ENCODE measurements around the gene AP3S1. TPM values are rescaled to one million over a fixed set of nuclear protein-coding genes. Genes with fewer than 3 reads are reported as not detected.

AP3S1 gene
- total RNA-seq (2022), result 94.6 and 102 TPM in 2 replicates
- Bru-seq, nascent RNA, result percentile 85 among the genes with signal in this experiment
- percentile 71 among the genes with signal in this experiment for BruChase-seq, experiment 1, labeled RNA remaining after a 6-hour chase
- BruChase-seq, experiment 2, labeled RNA remaining after a 2-hour chase, result percentile 87 among the genes with signal in this experiment
- long read RNA-seq, transcript AP3S1-201 (6 exons, 1,730 nt), result major isoform, 167 of 223 reads
- long read RNA-seq, partial matches to known transcripts, result 1 of 223 reads
- long read RNA-seq, other reads (novel, unspliced or antisense), result 53 of 223 reads

- Mint-ChIP-seq H3K27me3 (ENCODE audit: insufficient read depth, unreplicated experiment) (no peaks in the 10 kb centered on the region), H3K4me1 (ENCODE audit: insufficient read depth, unreplicated experiment) (peaks cover 25% of the 10 kb centered on the region), H3K4me3 (ENCODE audit: unreplicated experiment) (peak within 1 kb of the TSS; percentile 77), H3K9me3 (ENCODE audit: unreplicated experiment) (no peaks in the 10 kb centered on the region), H3K27ac (ENCODE audit: low read depth, unreplicated experiment) (peak within 1 kb of the TSS; percentile 97), H3K36me3 (ENCODE audit: insufficient read depth, unreplicated experiment) (peaks cover 30% of the 10 kb centered on the region)
- no TSS peak for BruUV-seq (replicated peaks)
- no peak for TF ChIP-seq CTCF (IDR thresholded peaks at IDR 0.05; ENCODE audit: unreplicated experiment)
- ChIA-PET CTCF (interaction anchor here (0.6 to 3.1 kb wide), 4 partner anchors 69 to 227 kb away, joined by 3 to 36 read pairs (median 12); no protein-coding TSS in a partner anchor), POLR2A (interaction anchor here (0.6 to 4.2 kb wide), 23 partner anchors 8 to 672 kb away, joined by 3 to 40 read pairs (median 4); partner anchors contain the start of genes ARL14EPL, COMMD10, FEM1C and TMED7)
- DNase-seq (ENCODE audit: unreplicated experiment), result peak; percentile 94
- intact Hi-C loops (cut with micrococcal nuclease), result loop anchor here (1.0 kb wide), 1 partner anchor 223 kb away; no protein-coding TSS in a partner anchor
These were observed at the start of gene AP3S1, which contains the start of gene ATG12 for GRCh38 chr5:115841382-115842088. AP3S1 (plus strand) TSS chr5:115841935; CDS start chr5:115842038, 103 bp downstream. ATG12 (minus strand) TSS chr5:115841565; CDS start chr5:115841552, 13 bp downstream.

DNA sequence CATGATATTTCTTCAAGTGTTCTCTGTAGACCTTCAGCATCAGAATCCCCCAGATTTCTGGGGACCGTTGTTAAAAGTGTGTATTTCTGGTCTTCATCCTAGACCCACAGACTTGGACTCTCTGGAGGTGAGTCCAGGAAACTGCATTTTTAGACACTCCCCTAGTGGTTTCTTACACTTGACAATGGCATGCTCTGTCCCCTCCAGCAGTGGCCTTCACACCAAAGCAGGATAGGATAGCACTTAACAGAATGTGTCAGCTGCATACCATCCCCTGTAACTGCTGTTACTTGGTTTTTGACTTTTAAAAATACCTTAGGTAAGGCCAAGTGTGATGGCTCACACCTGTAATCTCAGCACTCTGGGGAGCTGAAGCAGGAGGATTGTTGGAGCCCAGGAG is 46.0 kb upstream of the AP3S1 start:
- Mint-ChIP-seq H3K27me3 (ENCODE audit: insufficient read depth, unreplicated experiment) (peaks cover 29% of the 10 kb centered on the region), H3K9me3 (ENCODE audit: unreplicated experiment) (no peaks in the 10 kb centered on the region), H3K4me3 (ENCODE audit: unreplicated experiment) (no peak overlapping the region), H3K36me3 (ENCODE audit: insufficient read depth, unreplicated experiment) (no peaks in the 10 kb centered on the region), H3K4me1 (ENCODE audit: insufficient read depth, unreplicated experiment) (no peaks in the 10 kb centered on the region), H3K27ac (ENCODE audit: low read depth, unreplicated experiment) (no peak overlapping the region)
- intact Hi-C loops (cut with micrococcal nuclease), result no loop called here
- ChIA-PET POLR2A (no interaction called here), CTCF (interaction anchor here (0.6 kb wide), 2 partner anchors 12 to 47 kb away, joined by 3 read pairs; no protein-coding TSS in a partner anchor)
- TF ChIP-seq CTCF (IDR thresholded peaks at IDR 0.05; ENCODE audit: unreplicated experiment), result no peak
- DNase-seq (ENCODE audit: unreplicated experiment), result no peak
- no TSS peak for BruUV-seq (replicated peaks)

DNA sequence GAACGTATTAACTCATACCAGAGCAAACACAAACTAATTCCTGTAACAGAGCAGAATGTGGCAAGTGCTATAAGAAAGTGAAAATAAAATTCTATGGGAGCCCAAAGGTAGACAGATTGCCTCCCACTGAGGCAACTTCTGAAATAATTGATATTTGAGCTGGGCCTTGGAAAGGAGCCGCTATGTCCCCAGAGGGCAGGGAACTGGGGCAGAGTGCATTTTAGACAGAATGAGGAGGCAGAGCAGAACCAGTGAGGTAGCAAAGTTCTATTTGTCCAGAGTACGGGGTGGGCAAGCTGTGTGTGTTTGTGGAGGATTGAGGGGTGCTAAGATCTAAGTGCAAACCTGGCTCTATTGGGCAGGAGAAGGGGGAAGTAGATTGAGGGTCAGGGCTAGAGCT is 45.1 kb upstream of the AP3S1 start:
- H3K4me1 Mint-ChIP-seq (ENCODE audit: insufficient read depth, unreplicated experiment), result no peaks in the 10 kb centered on the region
- H3K36me3 Mint-ChIP-seq (ENCODE audit: insufficient read depth, unreplicated experiment), result no peaks in the 10 kb centered on the region
- intact Hi-C loops (cut with micrococcal nuclease), result no loop called here
- H3K27me3 Mint-ChIP-seq (ENCODE audit: insufficient read depth, unreplicated experiment), result peaks cover 20% of the 10 kb centered on the region
- no peak for DNase-seq (ENCODE audit: unreplicated experiment)
- H3K9me3 Mint-ChIP-seq (ENCODE audit: unreplicated experiment), result no peaks in the 10 kb centered on the region
- no TSS peak for BruUV-seq (replicated peaks)
- H3K27ac Mint-ChIP-seq (ENCODE audit: low read depth, unreplicated experiment), result no peak overlapping the region
- no peak for TF ChIP-seq CTCF (IDR thresholded peaks at IDR 0.05; ENCODE audit: unreplicated experiment)
- CTCF ChIA-PET, result interaction anchor here (0.8 kb wide), 1 partner anchor 140 kb away, joined by 4 read pairs; no protein-coding TSS in a partner anchor
- POLR2A ChIA-PET, result no interaction called here
- no peak overlapping the region for H3K4me3 Mint-ChIP-seq (ENCODE audit: unreplicated experiment)

DNA sequence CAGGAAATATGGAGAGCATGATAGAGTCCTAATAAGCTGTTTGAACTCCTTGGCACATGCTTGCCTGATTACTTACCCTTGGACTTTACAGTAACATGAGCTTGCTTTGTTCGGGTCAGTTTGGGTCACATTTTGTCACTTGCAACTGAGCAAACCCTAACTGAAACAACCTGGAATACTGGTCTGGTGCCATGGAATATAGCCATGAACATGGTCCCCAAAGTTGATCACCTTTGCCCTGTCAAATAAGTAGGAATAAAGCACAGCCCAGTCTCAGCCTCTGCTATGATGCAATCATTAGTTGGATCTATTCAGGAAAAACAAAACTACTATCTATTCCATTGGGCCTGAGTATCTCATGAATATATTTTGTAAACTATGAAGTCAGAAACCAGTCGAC is 43.5 kb upstream of the AP3S1 start:
- Mint-ChIP-seq H3K36me3 (ENCODE audit: insufficient read depth, unreplicated experiment) (no peaks in the 10 kb centered on the region), H3K27ac (ENCODE audit: low read depth, unreplicated experiment) (no peak overlapping the region), H3K9me3 (ENCODE audit: unreplicated experiment) (no peaks in the 10 kb centered on the region), H3K4me1 (ENCODE audit: insufficient read depth, unreplicated experiment) (no peaks in the 10 kb centered on the region), H3K27me3 (ENCODE audit: insufficient read depth, unreplicated experiment) (peaks cover 4% of the 10 kb centered on the region), H3K4me3 (ENCODE audit: unreplicated experiment) (no peak overlapping the region)
- intact Hi-C loops (cut with micrococcal nuclease), result no loop called here
- no TSS peak for BruUV-seq (replicated peaks)
- no peak for DNase-seq (ENCODE audit: unreplicated experiment)
- TF ChIP-seq CTCF (IDR thresholded peaks at IDR 0.05; ENCODE audit: unreplicated experiment), result no peak
- ChIA-PET CTCF (interaction anchor here (0.6 to 1.6 kb wide), 2 partner anchors 20 to 183 kb away, joined by 3 to 6 read pairs; no protein-coding TSS in a partner anchor), POLR2A (no interaction called here)

Measured in MCF 10A (cell line).